ENCODE data around the gene LRRC4C. TPM values are rescaled to one million over a fixed set of nuclear protein-coding genes. Genes with fewer than 3 reads are reported as not detected.

Gene LRRC4C
- total and polyA plus RNA-seq, 12 donors, result 0.15 to 0.93 (median 0.40) TPM

DNA sequence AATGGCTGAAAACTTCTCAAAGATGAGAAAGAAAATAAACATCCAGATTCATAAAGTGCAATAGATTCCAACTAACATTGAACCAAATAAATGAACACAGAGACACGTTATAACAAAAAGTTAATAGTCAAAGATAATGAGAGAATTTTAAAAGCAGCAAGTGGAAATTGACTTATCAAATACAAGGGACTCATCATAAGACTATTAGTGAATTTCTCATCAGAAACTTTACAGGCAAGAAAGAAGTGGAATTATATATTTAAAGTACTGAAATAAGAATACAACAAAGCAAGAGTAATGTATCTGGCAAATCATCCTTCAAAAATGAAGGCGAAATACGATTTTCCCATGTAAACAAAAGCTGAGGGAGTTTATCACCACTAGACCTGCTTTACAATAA, 852.7 kb downstream of the LRRC4C start:
- H3K27ac ChIP-seq, result no peak overlapping the region
- no peak overlapping the region for H3K4me3 ChIP-seq
- 69 to 77% methylated on average over 3 of the region's 3 CpGs for WGBS, 2 donors
- intact Hi-C loops (cut with DNase I), result no loop called here
- H3K4me1 ChIP-seq, result no peaks in the 10 kb centered on the region
- peaks cover 0 to 75% (median 26%) of the 10 kb centered on the region in 11 donors for H3K9me3 ChIP-seq
- ATAC-seq, result no peak
- no peaks in the 10 kb centered on the region for H3K27me3 ChIP-seq
- DNase-seq, result no peak
- H3K36me3 ChIP-seq, result no peaks in the 10 kb centered on the region
- TF ChIP-seq, protein P1, sequence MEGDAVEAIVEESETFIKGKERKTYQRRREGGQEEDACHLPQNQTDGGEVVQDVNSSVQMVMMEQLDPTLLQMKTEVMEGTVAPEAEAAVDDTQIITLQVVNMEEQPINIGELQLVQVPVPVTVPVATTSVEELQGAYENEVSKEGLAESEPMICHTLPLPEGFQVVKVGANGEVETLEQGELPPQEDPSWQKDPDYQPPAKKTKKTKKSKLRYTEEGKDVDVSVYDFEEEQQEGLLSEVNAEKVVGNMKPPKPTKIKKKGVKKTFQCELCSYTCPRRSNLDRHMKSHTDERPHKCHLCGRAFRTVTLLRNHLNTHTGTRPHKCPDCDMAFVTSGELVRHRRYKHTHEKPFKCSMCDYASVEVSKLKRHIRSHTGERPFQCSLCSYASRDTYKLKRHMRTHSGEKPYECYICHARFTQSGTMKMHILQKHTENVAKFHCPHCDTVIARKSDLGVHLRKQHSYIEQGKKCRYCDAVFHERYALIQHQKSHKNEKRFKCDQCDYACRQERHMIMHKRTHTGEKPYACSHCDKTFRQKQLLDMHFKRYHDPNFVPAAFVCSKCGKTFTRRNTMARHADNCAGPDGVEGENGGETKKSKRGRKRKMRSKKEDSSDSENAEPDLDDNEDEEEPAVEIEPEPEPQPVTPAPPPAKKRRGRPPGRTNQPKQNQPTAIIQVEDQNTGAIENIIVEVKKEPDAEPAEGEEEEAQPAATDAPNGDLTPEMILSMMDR (IDR thresholded peaks at IDR 0.05), result no peak

DNA sequence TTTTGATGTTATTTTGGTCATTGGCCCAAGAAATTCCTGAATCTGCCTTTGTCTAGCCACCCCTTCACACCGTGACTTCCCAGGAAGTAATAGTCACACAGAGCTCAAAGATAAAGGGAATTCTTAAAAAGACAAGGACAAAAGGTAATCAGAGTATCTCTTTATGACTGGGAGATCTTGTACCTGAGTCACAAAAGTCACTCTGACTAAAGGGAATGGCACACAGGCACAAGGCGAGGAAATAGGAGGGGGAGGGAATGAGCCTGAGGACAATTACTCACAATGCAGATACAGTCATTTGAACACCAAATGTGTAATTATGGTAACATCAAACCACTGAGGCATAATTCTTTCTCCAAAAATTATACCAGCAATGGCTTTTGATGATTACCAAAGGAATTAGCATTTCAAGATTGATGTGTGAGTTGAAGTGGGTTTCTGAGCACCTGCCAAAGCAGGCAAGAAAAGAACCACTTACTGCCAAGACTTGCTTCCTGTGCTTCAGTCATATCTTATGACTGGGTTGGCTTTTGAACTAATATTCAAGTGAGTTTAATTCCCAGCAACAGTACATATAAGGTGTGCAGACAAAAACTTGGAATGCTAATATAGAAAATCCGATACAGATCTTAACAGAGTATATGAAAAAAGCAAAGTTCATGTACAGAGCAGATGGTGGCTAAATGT, 856.4 kb downstream of the LRRC4C start:
- TF ChIP-seq, protein P1 (IDR thresholded peaks at IDR 0.05), result no peak
- intact Hi-C loops (cut with DNase I), result no loop called here
- peaks cover 0 to 65% (median 24%) of the 10 kb centered on the region in 11 donors for H3K9me3 ChIP-seq
- 65 to 75% methylated on average over 3 of the region's 3 CpGs for WGBS, 2 donors
- H3K27me3 ChIP-seq, result no peaks in the 10 kb centered on the region
- H3K27ac ChIP-seq, result no peak overlapping the region
- H3K36me3 ChIP-seq, result no peaks in the 10 kb centered on the region
- no peak for DNase-seq
- H3K4me1 ChIP-seq, result no peaks in the 10 kb centered on the region
- no peak for ATAC-seq
- no peak overlapping the region for H3K4me3 ChIP-seq

DNA sequence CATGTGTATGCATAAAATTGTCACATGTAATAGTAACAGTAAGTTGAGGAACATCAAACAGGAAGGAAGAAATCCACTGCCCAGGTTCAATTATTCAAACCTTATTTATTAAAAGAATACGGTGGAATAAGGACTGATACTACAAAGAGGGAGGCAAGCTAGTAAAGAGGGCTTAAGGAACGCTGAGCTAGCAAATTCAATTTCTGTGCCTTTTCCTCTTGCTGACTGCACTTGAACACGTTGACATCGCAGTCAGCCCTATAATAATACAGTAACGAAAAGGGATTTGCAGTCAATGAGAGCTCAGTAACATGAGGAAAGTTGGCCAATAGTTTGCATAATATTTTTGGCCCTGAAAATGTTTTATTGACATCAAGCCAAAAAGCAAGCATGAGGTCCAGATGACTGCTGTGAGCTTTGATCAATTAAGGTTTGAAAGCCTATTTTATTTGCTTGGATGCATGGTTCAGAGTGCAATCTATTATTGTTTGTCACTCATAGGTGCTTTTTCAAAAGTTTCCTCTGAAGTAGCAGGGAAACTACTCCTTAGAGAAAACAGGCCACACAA, 861.8 kb downstream of the LRRC4C start:
- H3K9me3 ChIP-seq, result peaks cover 0 to 25% (median 0%) of the 10 kb centered on the region in 11 donors
- no peaks in the 10 kb centered on the region for H3K36me3 ChIP-seq
- H3K4me1 ChIP-seq, result no peaks in the 10 kb centered on the region
- DNase-seq (no peak), ATAC-seq (no peak)
- TF ChIP-seq, protein P1 (IDR thresholded peaks at IDR 0.05), result no peak
- WGBS, 2 donors, result 72 to 77% methylated on average over 5 of the region's 5 CpGs
- no peaks in the 10 kb centered on the region for H3K27me3 ChIP-seq
- H3K4me3 ChIP-seq, result no peak overlapping the region
- intact Hi-C loops (cut with DNase I), result no loop called here
- no peak overlapping the region for H3K27ac ChIP-seq

DNA sequence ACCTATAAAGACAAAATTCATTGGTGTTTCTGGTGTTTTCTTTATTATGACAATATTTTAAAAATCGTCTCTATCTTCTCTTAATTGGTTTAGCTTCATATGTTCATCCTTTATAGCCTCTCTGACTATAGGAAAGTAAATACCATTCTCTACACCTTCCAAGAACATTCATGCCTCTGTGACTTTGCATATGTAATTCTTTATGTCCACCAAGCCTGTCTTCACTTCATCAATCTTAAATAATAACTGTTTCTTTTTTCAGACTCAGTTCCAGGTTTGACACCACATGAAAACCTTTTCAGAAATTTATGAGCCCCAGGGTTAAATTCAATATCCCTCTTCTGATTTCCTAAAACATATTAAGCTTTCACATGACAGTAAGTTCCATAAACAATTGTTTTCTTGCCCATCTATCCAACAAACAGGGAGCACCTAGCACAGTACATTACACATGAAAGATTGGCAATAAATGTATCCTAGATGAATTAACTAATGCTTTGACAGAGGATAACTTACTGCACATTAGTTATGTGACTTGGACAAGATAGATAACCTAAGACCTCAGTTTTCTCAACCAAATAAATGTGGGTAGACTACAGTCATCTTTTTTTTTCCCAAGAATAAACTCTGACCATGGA, 886.1 kb downstream of the LRRC4C start:
- no peak for ATAC-seq
- intact Hi-C loops (cut with DNase I), result no loop called here

More for the DNA sequence above, 886.1 kb downstream of the LRRC4C start:
- Histone ChIP-seq H3K27me3 (no peaks in the 10 kb centered on the region), H3K36me3 (no peaks in the 10 kb centered on the region), H3K9me3 (no peaks in the 10 kb centered on the region), H3K4me3 (no peak overlapping the region), H3K27ac (no peak overlapping the region), H3K4me1 (no peaks in the 10 kb centered on the region)
- DNase-seq, result no peak
- TF ChIP-seq, protein P1 (IDR thresholded peaks at IDR 0.05), result no peak
- 23 to 45% methylated on average over 1 of the region's 1 CpG for WGBS, 2 donors
